ENCODE data around the gene MAFB. TPM values are rescaled to one million over a fixed set of nuclear protein-coding genes. Genes with fewer than 3 reads are reported as not detected.

Gene MAFB
- polyA plus RNA-seq, 1 of the 3 experiments (the other 2 are of a cell fraction) = 0.08 TPM

- Histone ChIP-seq H3K9ac (no peak overlapping the region), H4K20me1 (ENCODE audit: insufficient read depth) (no peaks in the 10 kb centered on the region), H3K79me2 (ENCODE audit: insufficient read depth) (no peaks in the 10 kb centered on the region), H2AFZ (ENCODE audit: low read depth) (no peak overlapping the region), H3K4me2 (no peak overlapping the region), H3K4me1 (ENCODE audit: control insufficient read depth in 1 of 2, insufficient read depth in 2 of 2, low read depth in 1 of 2, low read length in 1 of 2) (peaks cover 0 to 11% of the 10 kb centered on the region in 2 experiments; a peak in 1 of 4 replicates), H3K36me3 (replicated peaks in 1 of 2; ENCODE audit: control insufficient read depth in 1 of 2, insufficient read depth in 2 of 2, low read length in 1 of 2) (no peaks in the 10 kb centered on the region), H3K27ac (ENCODE audit: low read depth in 2 of 2, low read length in 1 of 2) (no peak overlapping the region), H3K4me3 (ENCODE audit: low read depth in 2 of 2, low read length in 1 of 2) (no peak overlapping the region), H3K9me2 (no peaks in the 10 kb centered on the region), H3K27me3 (ENCODE audit: insufficient read depth) (peaks cover 59% of the 10 kb centered on the region), H3K9me3 (no peaks in the 10 kb centered on the region), H3F3A (replicated peaks; ENCODE audit: insufficient read depth) (no peaks in the 10 kb centered on the region)
- ChIA-PET CTCF (interaction anchor here (0.6 to 4.7 kb wide), 24 partner anchors 9 to 1640 kb away, joined by 3 to 46 read pairs (median 8); no protein-coding TSS in a partner anchor), POLR2A (interaction anchor here (0.6 kb wide), 2 partner anchors 294 to 1217 kb away, joined by 3 to 4 read pairs; no protein-coding TSS in a partner anchor)
- 73% methylated on average over 42 of the region's 45 CpGs for WGBS (ENCODE audit: low lambda C conversion rate)
- no peak for TF ChIP-seq CHD2 (IDR thresholded peaks at IDR 0.05; ENCODE audit: low read length, partially characterized antibody)
- TF ChIP-seq GATA2 (CRISPR knock-in tag; IDR thresholded peaks at IDR 0.05) = no peak
- DNase-seq = no peak
These were observed 2.0 kb upstream of the MAFB start for GRCh38 chr20:40690836-40691565.

GRCh38 chr20:40689943-40690835 lies 1.2 kb upstream of the MAFB start:
- Histone ChIP-seq H3K4me1 (ENCODE audit: control insufficient read depth in 1 of 2, insufficient read depth in 2 of 2, low read depth in 1 of 2, low read length in 1 of 2) (peaks cover 0 to 11% of the 10 kb centered on the region in 2 experiments; a peak in 1 of 4 replicates), H3K4me2 (peak overlapping the region; percentile 99), H3K79me2 (ENCODE audit: insufficient read depth) (no peaks in the 10 kb centered on the region), H3K9me2 (no peaks in the 10 kb centered on the region), H2AFZ (ENCODE audit: low read depth) (peak overlapping the region; percentile 89), H4K20me1 (ENCODE audit: insufficient read depth) (no peaks in the 10 kb centered on the region), H3K4me3 (ENCODE audit: low read depth in 2 of 2, low read length in 1 of 2) (peak overlapping the region; percentile 55 to 77), H3K9me3 (no peaks in the 10 kb centered on the region), H3K9ac (peak overlapping the region; percentile 52; the same call in 1 of the 2 replicates), H3K27ac (ENCODE audit: low read depth in 2 of 2, low read length in 1 of 2) (peak overlapping the region in 1 of 2 experiments; percentile 85; a peak in 2 of 4 replicates), H3K36me3 (replicated peaks in 1 of 2; ENCODE audit: control insufficient read depth in 1 of 2, insufficient read depth in 2 of 2, low read length in 1 of 2) (no peaks in the 10 kb centered on the region), H3F3A (replicated peaks; ENCODE audit: insufficient read depth) (no peaks in the 10 kb centered on the region), H3K27me3 (ENCODE audit: insufficient read depth) (peaks cover 61% of the 10 kb centered on the region)
- peak; percentile 89 for DNase-seq
- ChIA-PET CTCF (interaction anchor here (0.6 to 4.7 kb wide), 43 partner anchors 10 to 1640 kb away, joined by 3 to 46 read pairs (median 4); no protein-coding TSS in a partner anchor), POLR2A (interaction anchor here (0.6 kb wide), 1 partner anchor 293 kb away, joined by 4 read pairs; no protein-coding TSS in a partner anchor)
- 43% methylated on average over 33 of the region's 84 CpGs for WGBS (ENCODE audit: low lambda C conversion rate)
- TF ChIP-seq MAX (IDR thresholded peaks at IDR 0.05; ENCODE audit: low read depth) = no peak
- peak; percentile 80 for TF ChIP-seq FOXM1 (IDR thresholded peaks at IDR 0.05; ENCODE audit: low read depth)
- no peak for TF ChIP-seq JUND (IDR thresholded peaks at IDR 0.05)
- TF ChIP-seq REST (IDR thresholded peaks at IDR 0.05; ENCODE audit: low read depth, low read length) = no peak
- no peak for TF ChIP-seq EZH2phosphoT487 (IDR thresholded peaks at IDR 0.05; ENCODE audit: borderline replicate concordance, low read depth)
- peak; percentile 82 for TF ChIP-seq CTCF (IDR thresholded peaks at IDR 0.05)
- no peak for TF ChIP-seq TEAD4 (IDR thresholded peaks at IDR 0.05; ENCODE audit: borderline replicate concordance, insufficient read depth)
- peak; percentile 31; the same call in 1 of the 2 replicates for TF ChIP-seq RCOR1 (IDR thresholded peaks at IDR 0.05; ENCODE audit: low read length)
- peak; percentile 89 for TF ChIP-seq RAD21 (IDR thresholded peaks at IDR 0.05; ENCODE audit: low read length)
- no peak for TF ChIP-seq GATA2 (CRISPR knock-in tag; IDR thresholded peaks at IDR 0.05)
- TF ChIP-seq IRF3 (IDR thresholded peaks at IDR 0.05; ENCODE audit: low read depth, low read length) = no peak
- TF ChIP-seq TCF12 (IDR thresholded peaks at IDR 0.05) = no peak
- TF ChIP-seq SMC3 (IDR thresholded peaks at IDR 0.05; ENCODE audit: low read depth, low read length) = peak; percentile 86
